K562 (cell line): ENCODE measurements around the gene CCDC82. TPM values are rescaled to one million over a fixed set of nuclear protein-coding genes. Genes with fewer than 3 reads are reported as not detected.

ENCODE experiments used
- ATAC-seq: fragments of 200-7000 bp; cut with Tn5 transposase; 3 replicates; pipeline ENCODE4 v1.9.1; 2020; ENCODE audit warnings: moderate library complexity
- BruUV-seq: library from RNA; stranded (reverse); fragments of 400-500 nt; replicated peaks from 2 replicates; lab custom pipeline; 2021; lab: Mats Ljungman, UMichigan
- CTCF ChIA-PET: fragments of 300-600 bp; formaldehyde crosslinking; extraction: SDS; loops from one replicate; lab custom pipeline; 2021; ENCODE audit warnings: low intra/inter-chr PET ratio; lab: Yijun Ruan, JAX
- POLR2A ChIA-PET: fragments of 300-600, 350-650 bp; sonication (Branson Sonifier 250); formaldehyde crosslinking; extraction: SDS; loops from one replicate; lab custom pipeline; 2021; ENCODE audit warnings: antibody characterized with exemption, inconsistent platforms; lab: Yijun Ruan, JAX
- DNase-seq, 4 experiments: peaks; one replicate each; pipeline versions ENCODE4 v3.0.0 to v3.0.0-alpha.2; 2011 to 2018; ENCODE audit warnings: low spot score in 3 of 4, mixed read lengths in 3 of 4; ENCODE audit errors: extremely low read depth in 1 of 4
- FAIRE-seq: peaks from 2 replicates; lab custom pipeline; 2011; peaks lifted over from hg19 to GRCh38; lab: Jason Lieb, UNC
- H2AFZ ChIP-seq: 2 replicates; pipeline ENCODE4 v1.6.0; 2011; ENCODE audit warnings: low read depth, low read length, control low read depth, inconsistent platforms
- H3K27ac ChIP-seq: fragments of 200-600 bp; 3 replicates; pipeline ENCODE4 v1.8.0; 2011; ENCODE audit warnings: low read depth, mild to moderate bottlenecking, control low read depth, inconsistent platforms, low read length, moderate library complexity, mixed read lengths; ENCODE audit errors: extremely low read depth
- H3K27me3 ChIP-seq, 2 experiments: fragments of 300-600 bp in 1 of 2; 2 replicates in 1 of 2; 3 replicates in 1 of 2; pipeline versions ENCODE4 v1.6.0 to v1.8.0; 2011; ENCODE audit warnings: inconsistent platforms in 2 of 2, low read length in 2 of 2, mild to moderate bottlenecking in 1 of 2, mixed read lengths in 1 of 2, moderate library complexity in 1 of 2; ENCODE audit not compliant: control insufficient read depth in 2 of 2, insufficient read depth in 2 of 2
- H3K36me3 ChIP-seq: fragments of 300-600 bp; 3 replicates; pipeline ENCODE4 v1.8.0; 2011; ENCODE audit warnings: mild to moderate bottlenecking, low read length, inconsistent platforms; ENCODE audit not compliant: control insufficient read depth, insufficient read depth
- H3K4me1 ChIP-seq, 2 experiments: fragments of 200-600 bp in 1 of 2; replicated peaks in 1 of 2; 2 replicates in 1 of 2; 3 replicates in 1 of 2; pipeline versions ENCODE4 v1.5.1 to v1.8.0; 2011; ENCODE audit warnings: inconsistent platforms in 2 of 2, low read length in 2 of 2, mild to moderate bottlenecking in 1 of 2, mixed read lengths in 1 of 2, moderate library complexity in 1 of 2; ENCODE audit not compliant: control insufficient read depth in 2 of 2, insufficient read depth in 2 of 2
- H3K4me2 ChIP-seq: 2 replicates; pipeline ENCODE4 v1.6.1; 2011; ENCODE audit warnings: low read length, control low read depth, inconsistent platforms, mixed read lengths; ENCODE audit not compliant: insufficient read depth
- H3K4me3 ChIP-seq: fragments of 200-600 bp; sonication (generic), shearing (Covaris generic); 2 replicates; pipeline ENCODE4 v1.5.1; 2016; ENCODE audit warnings: control low read depth, inconsistent platforms
- H3K79me2 ChIP-seq: fragments of 200-600 bp; 3 replicates; pipeline ENCODE4 v1.8.0; 2011; ENCODE audit warnings: low read length, inconsistent platforms; ENCODE audit not compliant: control insufficient read depth, insufficient read depth
- H3K9ac ChIP-seq, 2 experiments: 2 replicates each; pipeline versions ENCODE4 v1.6.0 to v1.6.1; 2011; ENCODE audit warnings: low read depth in 2 of 2, low read length in 2 of 2, control low read depth in 1 of 2, inconsistent platforms in 1 of 2, mild to moderate bottlenecking in 1 of 2, mixed read lengths in 1 of 2; ENCODE audit not compliant: insufficient read depth in 1 of 2
- H3K9me1 ChIP-seq: one replicate; pipeline ENCODE4 v1.6.0; 2011; ENCODE audit warnings: inconsistent platforms, mild to moderate bottlenecking, low read length, moderate library complexity; ENCODE audit not compliant: control insufficient read depth, insufficient read depth
- H3K9me3 ChIP-seq: replicated peaks from 2 replicates; pipeline ENCODE4 v1.5.1; 2011; ENCODE audit warnings: low read depth, low read length, inconsistent platforms; ENCODE audit not compliant: control insufficient read depth, insufficient read depth
- H4K20me1 ChIP-seq: replicated peaks from 2 replicates; pipeline ENCODE4 v1.6.1; 2011; ENCODE audit warnings: low read length, inconsistent platforms, mixed read lengths; ENCODE audit not compliant: control insufficient read depth, insufficient read depth
- LCOR ChIP-seq: sonication (generic); formaldehyde crosslinking; IDR thresholded peaks from 2 replicates; pipeline ENCODE4 v1.8.0; 2022; ENCODE audit warnings: mild to moderate bottlenecking, missing genetic modification reagents
- MEIS2 ChIP-seq: fragments of 450-650 bp; IDR thresholded peaks from 2 replicates; pipeline ENCODE4 v1.6.1; 2014; ENCODE audit warnings: mild to moderate bottlenecking; ENCODE audit not compliant: partially characterized antibody
- MTF1 ChIP-seq: fragments of 250-450 bp; sonication (Bioruptor Pico); IDR thresholded peaks from 2 replicates; pipeline ENCODE4 v1.9.0; 2021; ENCODE audit warnings: moderate library complexity, mild to moderate bottlenecking, inconsistent platforms, borderline replicate concordance
- SPI1 ChIP-seq: IDR thresholded peaks from 2 replicates; pipeline ENCODE4 v1.6.1; 2011; ENCODE audit warnings: low read depth, low read length, control low read depth, borderline replicate concordance
- ZKSCAN1 ChIP-seq: fragments of 150-350 bp; IDR thresholded peaks from 2 replicates; pipeline ENCODE4 v1.6.1; 2016; ENCODE audit warnings: low read depth, low read length
- WGBS: fragments of 100-300 bp; shearing (Covaris generic); methylation state at CpG from one replicate; pipeline ENCODE4 v1.1.6; 2016; ENCODE audit warnings: low coverage, mixed read lengths; ENCODE audit not compliant: insufficient coverage; ENCODE audit errors: missing lambda C conversion rate; 5-methylcytosine and 5-hydroxymethylcytosine counted together
- in situ Hi-C: fragments of 300-500 bp; cut with MboI; formaldehyde crosslinking; loops from 4 replicates; pipeline ENCODE4 v1.15.0; 2018; ENCODE audit warnings: inconsistent platforms, mixed read lengths
- intact Hi-C: fragments of 100-400 bp; cut with micrococcal nuclease; formaldehyde crosslinking; loops from 2 replicates; pipeline ENCODE4 v1.14.2; 2022
- polyA plus RNA-seq, 8 experiments: library from polyadenylated mRNA; depleted of rRNA in 4 of 8; stranded (reverse) in 5 of 8; unstranded in 3 of 8; fragments of >200 nt; fragmentation: Nextera tagmentation in 2 of 8; fragmentation: Illumina TruSeq in 1 of 8; extraction: Ambion mirVana in 2 of 8; extraction: Trizol in 1 of 8; gene quantifications; 2 replicates each; pipeline versions ENCODE4 v1.2.1 to v1.2.3, GENCODE V29; 2011 to 2014; ENCODE audit warnings: inconsistent platforms in 1 of 8, missing spikeins in 1 of 8
- total RNA-seq, 7 experiments: library from RNA; depleted of rRNA in 6 of 7; stranded (reverse); fragments of >200 nt in 6 of 7; fragmentation: Illumina TruSeq in 2 of 7; extraction: Trizol in 2 of 7; gene quantifications; 2 replicates each; pipeline versions ENCODE4 v1.2.1 to v1.2.3, GENCODE V29; 2011 to 2021; ENCODE audit warnings: low replicate concordance in 1 of 7
- TF ChIP-seq, protein P1 (sequence below): fragments of 450-650 bp; IDR thresholded peaks from 2 replicates; pipeline ENCODE4 v1.6.1; 2016
- TF ChIP-seq, protein P2 (sequence below), 2 experiments: IDR thresholded peaks in 1 of 2; conservative IDR thresholded peaks in 1 of 2; 2 replicates each; pipeline ENCODE4 v1.6.1; 2016; ENCODE audit warnings: low read depth in 2 of 2, mild to moderate bottlenecking in 1 of 2, missing compliant biosample characterization in 1 of 2, missing genetic modification characterization in 1 of 2, moderate library complexity in 1 of 2

CCDC82 gene
- total and polyA plus RNA-seq, 9 of the 15 experiments (the other 6 are each of a cell fraction or from before 2014, with no cell fraction given), result 12.5 to 51.3 (median 24.5) TPM

DNA sequence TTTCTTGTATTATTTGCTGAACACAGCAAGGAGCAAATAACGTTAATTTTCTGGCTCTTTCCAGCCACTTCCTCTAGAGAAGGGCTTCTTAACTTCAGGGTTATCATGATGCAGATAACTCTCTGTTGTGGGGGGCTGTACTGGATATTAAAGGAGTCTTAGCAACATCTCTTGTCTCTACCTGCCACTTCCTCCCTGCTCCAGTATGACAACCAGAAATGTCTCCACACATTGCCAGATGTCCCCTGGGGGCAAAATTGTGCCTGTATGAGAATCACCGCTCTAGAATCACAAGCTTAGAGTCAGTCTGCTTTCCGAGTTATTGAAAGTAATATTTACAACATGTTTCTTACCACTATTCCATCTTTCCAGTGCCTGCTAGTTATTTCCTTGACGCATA is 6.9 kb upstream of the CCDC82 start:
- Histone ChIP-seq H3K9ac (no peak overlapping the region), H3K4me1 (no peaks in the 10 kb centered on the region; a peak in 1 of 5 replicates), H3K9me3 (no peaks in the 10 kb centered on the region; the same call in 1 of the 2 replicates), H3K9me1 (no peaks in the 10 kb centered on the region), H3K79me2 (peaks cover 6% of the 10 kb centered on the region; the same call in 1 of the 3 replicates), H2AFZ (no peak overlapping the region; the same call in 1 of the 2 replicates), H3K36me3 (0 out of 3 replicates have a peak, but pooled peaks cover under 1% of the 10 kb centered on the region), H3K27ac (no peak overlapping the region), H3K4me3 (no peak overlapping the region), H3K4me2 (no peak overlapping the region), H3K27me3 (no peaks in the 10 kb centered on the region), H4K20me1 (no peaks in the 10 kb centered on the region)
- intact Hi-C loops, result no loop called here
- in situ Hi-C loops, result no loop called here
- ATAC-seq (no peak), FAIRE-seq (no peak), DNase-seq (no peak)
- WGBS, result 49% methylated on average over 4 of the region's 4 CpGs
- TF ChIP-seq MTF1 (CRISPR knock-in tag) (no peak), SPI1 (peak; percentile 53; the same call in 1 of the 2 replicates)
- no TSS peak for BruUV-seq
- CTCF ChIA-PET, result no interaction called here
- POLR2A ChIA-PET, result no interaction called here

DNA sequence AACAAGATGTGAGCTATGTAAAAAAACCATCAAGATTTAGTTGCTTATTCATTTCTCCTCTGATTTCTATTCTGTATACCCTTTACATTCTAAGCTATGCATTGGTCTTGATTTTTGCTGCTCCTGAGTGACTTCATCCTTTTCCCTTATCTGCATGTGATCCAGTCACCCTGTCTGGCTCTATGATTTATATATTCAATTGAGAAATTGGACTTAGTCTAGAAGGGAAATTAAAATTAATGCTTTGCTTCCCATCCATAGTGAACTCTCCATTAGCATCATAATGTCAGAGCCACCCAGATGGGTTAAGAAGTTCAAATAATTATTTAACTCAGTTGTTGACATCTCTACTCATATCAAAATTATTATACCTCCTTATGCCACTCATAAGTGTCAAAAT is 5.1 kb upstream of the CCDC82 start:
- H3K4me1 ChIP-seq, result peaks cover 0 to 4% of the 10 kb centered on the region in 2 experiments; a peak in 1 of 5 replicates
- H3K9me3 ChIP-seq, result peaks cover 10% of the 10 kb centered on the region; the same call in 1 of the 2 replicates
- no peak overlapping the region for H3K9ac ChIP-seq
- DNase-seq, result no peak
- no peak overlapping the region for H3K27ac ChIP-seq
- CTCF ChIA-PET, result no interaction called here
- H3K36me3 ChIP-seq, result peaks cover 6% of the 10 kb centered on the region; the same call in 1 of the 3 replicates
- no TSS peak for BruUV-seq
- no peaks in the 10 kb centered on the region for H3K9me1 ChIP-seq
- H3K79me2 ChIP-seq, result peaks cover 24% of the 10 kb centered on the region
- H3K4me3 ChIP-seq, result no peak overlapping the region
- no peak for FAIRE-seq
- H3K27me3 ChIP-seq, result no peaks in the 10 kb centered on the region
- POLR2A ChIA-PET, result interaction anchor here (0.7 to 1.2 kb wide), 2 partner anchors 9 to 22 kb away, joined by 3 read pairs; no protein-coding TSS in a partner anchor
- in situ Hi-C loops, result no loop called here
- H4K20me1 ChIP-seq, result no peaks in the 10 kb centered on the region
- intact Hi-C loops, result loop anchor here (5.0 kb wide), 1 partner anchor 152 kb away; no protein-coding TSS in a partner anchor
- TF ChIP-seq ZKSCAN1, result no peak
- TF ChIP-seq, protein P1, sequence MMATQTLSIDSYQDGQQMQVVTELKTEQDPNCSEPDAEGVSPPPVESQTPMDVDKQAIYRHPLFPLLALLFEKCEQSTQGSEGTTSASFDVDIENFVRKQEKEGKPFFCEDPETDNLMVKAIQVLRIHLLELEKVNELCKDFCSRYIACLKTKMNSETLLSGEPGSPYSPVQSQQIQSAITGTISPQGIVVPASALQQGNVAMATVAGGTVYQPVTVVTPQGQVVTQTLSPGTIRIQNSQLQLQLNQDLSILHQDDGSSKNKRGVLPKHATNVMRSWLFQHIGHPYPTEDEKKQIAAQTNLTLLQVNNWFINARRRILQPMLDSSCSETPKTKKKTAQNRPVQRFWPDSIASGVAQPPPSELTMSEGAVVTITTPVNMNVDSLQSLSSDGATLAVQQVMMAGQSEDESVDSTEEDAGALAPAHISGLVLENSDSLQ, result peak; percentile 55; the same call in 1 of the 2 replicates
- TF ChIP-seq, protein P2, sequence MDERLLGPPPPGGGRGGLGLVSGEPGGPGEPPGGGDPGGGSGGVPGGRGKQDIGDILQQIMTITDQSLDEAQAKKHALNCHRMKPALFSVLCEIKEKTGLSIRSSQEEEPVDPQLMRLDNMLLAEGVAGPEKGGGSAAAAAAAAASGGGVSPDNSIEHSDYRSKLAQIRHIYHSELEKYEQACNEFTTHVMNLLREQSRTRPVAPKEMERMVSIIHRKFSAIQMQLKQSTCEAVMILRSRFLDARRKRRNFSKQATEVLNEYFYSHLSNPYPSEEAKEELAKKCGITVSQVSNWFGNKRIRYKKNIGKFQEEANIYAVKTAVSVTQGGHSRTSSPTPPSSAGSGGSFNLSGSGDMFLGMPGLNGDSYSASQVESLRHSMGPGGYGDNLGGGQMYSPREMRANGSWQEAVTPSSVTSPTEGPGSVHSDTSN (CRISPR knock-in tag; IDR thresholded peaks at IDR 0.05; ENCODE audit: low read depth), result no peak
- TF ChIP-seq, protein P2 (tag; conservative IDR thresholded peaks at IDR 0.05; ENCODE audit: low read depth), result peak; percentile 39; the same call in 1 of the 2 replicates
- TF ChIP-seq MEIS2, result peak; percentile 69
- TF ChIP-seq LCOR (CRISPR knock-in tag), result no peak
- no peak overlapping the region for H2AFZ ChIP-seq
- no peak overlapping the region for H3K4me2 ChIP-seq
- no peak for ATAC-seq
